A549 treated with AZD2906 at 1 μM for 4 hours (cell line): Measurements from ENCODE around the gene DTYMK. TPM values are rescaled to one million over a fixed set of nuclear protein-coding genes. Genes with fewer than 3 reads are reported as not detected.

ENCODE experiments used
- total RNA-seq: library from RNA; stranded (reverse); fragments of 200-300 nt; extraction: Qiagen RNA extraction; gene quantifications from 5 replicates; pipeline ENCODE4 v1.2.3, GENCODE V29; 2022

The DTYMK gene
- total RNA-seq, result 120 to 156 TPM (median 134 TPM) in 5 replicates

DNA sequence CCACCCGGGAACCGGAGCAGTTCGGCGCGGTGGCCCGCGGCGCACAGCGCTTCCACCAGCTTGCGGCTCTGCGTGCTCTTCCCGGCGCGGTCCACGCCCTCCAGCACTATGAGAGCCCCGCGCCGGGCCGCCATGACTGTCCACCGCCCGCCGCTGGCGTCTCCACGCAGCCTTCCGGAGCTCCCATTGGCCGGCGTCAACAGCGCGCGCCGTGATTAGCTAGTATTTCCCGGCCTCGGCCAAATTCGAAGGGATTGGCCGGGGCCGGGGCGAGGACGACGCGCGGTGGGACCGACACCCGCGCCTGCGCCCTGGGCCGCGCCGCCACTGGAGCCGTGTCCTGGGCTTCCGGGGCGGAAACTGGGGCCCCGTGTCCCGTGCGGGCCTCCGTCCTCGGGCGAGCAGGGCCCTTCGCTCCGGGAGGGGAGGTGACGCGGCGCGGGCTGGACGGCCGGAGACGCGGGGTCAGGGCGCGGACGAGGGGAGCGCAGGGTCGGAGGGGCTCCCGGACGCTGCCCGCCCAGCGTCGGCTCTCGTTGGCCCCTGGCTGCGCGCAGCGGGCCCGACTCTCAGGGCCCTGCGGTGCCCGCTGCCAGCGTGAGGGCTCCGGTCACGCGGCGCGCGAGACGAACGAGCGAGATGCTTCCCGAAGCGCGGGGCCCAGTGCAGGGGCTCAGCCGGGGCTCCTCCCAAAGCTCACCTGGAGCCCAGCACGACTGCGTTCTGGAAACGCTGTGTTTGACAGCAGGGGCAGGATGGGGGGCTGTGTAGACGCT lies at the start of gene DTYMK:
DTYMK (minus strand) TSS at position 166 of the 776 bp plus-strand sequence; CDS start at position 134, 32 bp downstream.

GRCh38 chr2:241734467-241735208 lies 48.0 kb upstream of the DTYMK start, which contains the start of gene D2HGDH:
Gene D2HGDH (plus strand): TSS chr2:241734630. CDS start chr2:241735225, 595 bp downstream.

DNA sequence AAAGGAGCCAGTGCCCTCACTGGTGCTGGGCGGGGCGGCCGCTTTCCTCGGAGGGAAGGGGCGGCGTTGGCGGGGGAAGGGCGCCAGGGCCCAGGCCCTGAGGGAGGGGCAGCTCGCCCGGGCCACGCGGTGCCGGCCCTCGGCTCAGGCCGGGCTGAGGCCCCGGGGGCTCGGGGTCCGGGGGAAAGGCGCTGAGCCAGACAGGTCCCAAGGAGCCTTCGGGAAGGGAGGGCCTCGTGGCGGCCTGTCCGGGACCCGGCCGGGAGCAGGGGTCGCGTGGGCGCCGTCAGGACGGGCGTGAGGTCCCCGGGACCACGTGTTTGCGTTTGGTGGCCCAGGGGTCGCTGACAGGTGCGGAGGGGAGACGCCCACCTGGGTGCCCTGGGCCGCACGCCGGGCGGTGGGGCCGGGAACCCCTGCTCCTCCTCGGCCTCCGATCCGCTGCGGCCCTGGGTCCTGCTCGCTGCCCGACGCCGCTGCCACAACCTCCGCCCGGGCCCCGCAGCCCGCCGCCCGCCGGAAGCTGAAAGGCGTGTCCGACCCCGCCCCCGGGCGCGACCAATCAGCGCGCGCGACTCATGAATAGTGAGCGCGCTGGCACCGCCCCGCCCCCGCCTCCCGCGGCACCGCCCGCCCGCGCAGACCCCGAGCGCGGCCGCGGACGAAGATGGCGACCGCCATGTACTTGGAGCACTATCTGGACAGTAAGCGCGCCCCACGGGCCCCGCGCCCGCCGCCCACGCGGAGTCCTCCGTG lies 15.0 kb upstream of the DTYMK start, which contains the start of gene ING5:
ING5 (plus strand) TSS at position 641 of the 756 bp plus-strand sequence; CDS start at position 668, 27 bp downstream.

DNA sequence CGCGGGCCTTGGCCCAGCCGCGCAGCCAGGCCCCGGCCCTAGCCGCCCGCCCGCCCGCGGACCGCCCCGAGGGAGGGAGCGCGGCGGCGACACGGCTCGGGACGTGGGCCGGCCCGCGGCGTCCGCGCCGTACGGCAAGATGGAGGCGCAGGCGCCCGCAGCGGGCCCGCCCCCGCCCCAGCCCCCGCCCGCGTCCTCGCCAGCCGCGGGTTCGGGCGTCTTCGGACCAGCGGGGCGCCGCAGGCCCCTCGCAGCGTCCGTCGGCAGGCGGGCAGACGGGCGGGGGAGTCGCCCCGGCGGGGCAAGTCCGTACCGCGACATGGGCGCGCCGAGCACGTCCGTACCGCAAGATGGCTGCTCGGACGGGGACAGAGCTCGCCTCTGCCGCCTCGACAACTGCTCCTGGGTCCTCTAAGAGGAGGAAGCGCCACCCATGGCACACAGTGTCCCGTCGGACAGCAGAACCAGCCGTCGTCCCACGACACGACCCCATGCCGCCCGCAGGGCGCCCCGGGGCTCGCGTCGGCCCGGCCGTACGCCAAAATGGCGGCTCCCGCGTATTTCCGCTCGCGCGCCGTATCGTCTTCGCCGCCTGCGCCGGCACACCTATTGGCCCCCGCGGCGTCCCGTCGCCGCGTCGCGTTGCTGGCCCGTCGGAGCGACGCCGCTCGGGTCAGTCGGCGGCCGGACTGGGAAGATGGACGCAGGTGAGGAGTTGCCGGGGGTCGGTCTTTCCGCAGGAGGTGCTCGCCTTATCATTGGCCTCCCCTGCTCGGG lies 49.4 kb downstream of the DTYMK start, which contains the start of the genes ATG4B and THAP4:
ATG4B (plus strand) TSS at position 676 of the 777 bp plus-strand sequence; CDS start at position 698, 22 bp downstream.
THAP4 (minus strand) TSS at position 141 of the 777 bp plus-strand sequence. CDS start 141 bp downstream, outside the sequence.

Other genes starting within 250 kb of the DTYMK start
- gene STK25, start 178.2 kb downstream of the DTYMK start, total RNA-seq, result 101 to 117 TPM (median 112 TPM) in 5 replicates
- 28.3 to 40.7 TPM (median 38.1 TPM) in 5 replicates for gene BOK, start 128.1 kb downstream of the DTYMK start, total RNA-seq
- 60.4 to 82.6 TPM (median 76.5 TPM) in 5 replicates for gene THAP4, start 49.7 kb downstream of the DTYMK start, total RNA-seq
- 47.1 to 71.6 TPM (median 48.4 TPM) in 5 replicates for gene ATG4B, start 49.1 kb downstream of the DTYMK start, total RNA-seq
- gene ING5, start 15.2 kb upstream of the DTYMK start, total RNA-seq, result 18.8 to 25.8 TPM (median 21.4 TPM) in 5 replicates
- 6.0 to 10.3 TPM (median 9.1 TPM) in 5 replicates for gene D2HGDH, start 47.8 kb upstream of the DTYMK start, total RNA-seq
- 0.11 to 0.37 TPM (median 0.25 TPM) in 5 replicates for gene GAL3ST2, start 90.0 kb upstream of the DTYMK start, total RNA-seq
- 0.13 to 0.40 TPM (median 0.21 TPM) in 5 replicates for gene NEU4, start 122.4 kb upstream of the DTYMK start, total RNA-seq
- gene PDCD1, start 172.1 kb upstream of the DTYMK start, total RNA-seq, result 0.02 TPM in 1 of 5 replicates, not detected in the others
- gene RTP5, start 182.9 kb upstream of the DTYMK start, total RNA-seq, result not detected in 5 replicates